Inflammatory macrophage (primary cell): ENCODE measurements around the gene FBXL13.
A peak's percentile ranks its signal among the peaks of the same experiment; 100 is the strongest.
"Not testable (repeated sequence)": the region's sequence is repeated elsewhere in the genome, so short reads cannot be mapped to it uniquely, and the experiment has no call there.

Source experiments
- DNase-seq, 2 donors: peaks; one replicate each; pipeline ENCODE4 v3.0.0-alpha.2; 2020 to 2022

FBXL13 gene

DNA sequence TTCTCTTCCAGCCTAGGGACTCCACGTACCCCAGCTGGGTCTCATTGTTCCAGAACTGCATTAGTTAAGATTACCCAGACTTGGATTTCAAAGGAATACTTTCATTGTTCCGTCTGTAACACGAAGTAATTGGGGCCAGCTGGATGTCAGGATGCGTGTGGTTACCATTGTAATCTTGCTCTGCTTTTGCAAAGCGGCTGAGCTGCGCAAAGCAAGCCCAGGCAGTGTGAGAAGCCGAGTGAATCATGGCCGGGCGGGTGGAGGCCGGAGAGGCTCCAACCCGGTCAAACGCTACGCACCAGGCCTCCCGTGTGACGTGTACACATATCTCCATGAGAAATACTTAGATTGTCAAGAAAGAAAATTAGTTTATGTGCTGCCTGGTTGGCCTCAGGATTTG, 140.8 kb downstream of the FBXL13 start:
- DNase-seq: no peak

DNA sequence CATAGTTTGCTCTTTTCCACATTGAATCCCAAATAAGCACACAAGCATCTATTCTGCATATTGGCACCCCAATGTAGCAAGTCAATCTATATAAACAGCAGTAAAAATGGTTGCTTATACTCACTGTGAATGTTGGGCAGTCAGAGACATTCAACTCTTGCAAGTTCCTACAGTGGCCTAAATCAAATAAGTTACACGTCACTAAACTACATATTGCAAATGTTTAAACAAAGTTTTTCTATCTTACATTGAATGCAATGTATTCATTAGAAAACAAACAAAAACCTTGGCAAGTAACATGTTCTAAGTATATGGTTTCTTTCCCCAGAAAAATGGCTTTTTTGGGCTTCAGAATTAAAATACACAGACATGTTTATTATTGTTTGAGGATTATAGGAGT, 142.8 kb downstream of the FBXL13 start:
- no peak for DNase-seq

DNA sequence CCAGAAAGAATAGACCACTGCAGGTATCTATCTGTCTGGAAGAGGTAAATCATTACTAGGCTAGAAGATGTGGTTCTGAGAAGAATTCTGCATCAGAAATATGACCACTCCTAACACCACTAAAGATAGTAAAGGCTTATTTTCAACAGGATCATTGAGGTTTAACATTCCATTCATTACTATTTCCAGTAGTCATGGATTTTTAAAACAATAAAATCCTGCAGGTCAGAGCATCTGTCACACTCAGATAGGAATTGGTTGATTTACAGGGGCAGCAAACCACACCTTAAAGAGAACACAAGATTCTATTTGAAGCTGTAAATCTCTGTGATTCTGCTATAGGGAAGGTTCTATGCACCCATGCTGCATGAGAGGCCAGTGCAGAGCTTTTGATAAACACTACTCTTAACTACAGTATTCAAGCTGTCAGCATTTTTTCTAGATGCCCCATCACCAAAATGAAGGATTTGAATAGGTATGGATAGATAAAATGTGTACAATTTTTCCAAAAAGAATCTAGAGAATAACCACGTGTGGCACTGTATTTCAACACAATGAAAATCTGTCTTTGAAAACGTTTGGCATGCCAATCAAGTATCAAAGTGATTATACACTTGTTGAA, 147.2 kb downstream of the FBXL13 start:
- no peak for DNase-seq

DNA sequence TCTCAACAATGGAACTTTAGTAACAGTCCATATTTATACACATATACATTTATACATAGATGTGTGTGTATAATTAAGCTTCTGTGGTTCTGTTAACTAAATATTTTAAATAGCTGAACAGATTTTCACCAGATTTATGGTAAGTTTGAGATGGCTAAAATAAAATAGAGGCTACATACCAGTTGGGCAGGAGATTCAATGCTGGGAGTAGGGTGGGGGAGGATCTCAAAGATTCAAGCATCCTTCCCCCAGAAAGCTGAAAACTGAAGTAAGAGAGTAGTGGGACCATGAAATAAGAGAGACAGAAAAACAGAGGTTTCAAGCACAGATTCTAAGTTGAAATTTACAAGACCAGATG, 147.8 kb downstream of the FBXL13 start:
- DNase-seq: no peak

DNA sequence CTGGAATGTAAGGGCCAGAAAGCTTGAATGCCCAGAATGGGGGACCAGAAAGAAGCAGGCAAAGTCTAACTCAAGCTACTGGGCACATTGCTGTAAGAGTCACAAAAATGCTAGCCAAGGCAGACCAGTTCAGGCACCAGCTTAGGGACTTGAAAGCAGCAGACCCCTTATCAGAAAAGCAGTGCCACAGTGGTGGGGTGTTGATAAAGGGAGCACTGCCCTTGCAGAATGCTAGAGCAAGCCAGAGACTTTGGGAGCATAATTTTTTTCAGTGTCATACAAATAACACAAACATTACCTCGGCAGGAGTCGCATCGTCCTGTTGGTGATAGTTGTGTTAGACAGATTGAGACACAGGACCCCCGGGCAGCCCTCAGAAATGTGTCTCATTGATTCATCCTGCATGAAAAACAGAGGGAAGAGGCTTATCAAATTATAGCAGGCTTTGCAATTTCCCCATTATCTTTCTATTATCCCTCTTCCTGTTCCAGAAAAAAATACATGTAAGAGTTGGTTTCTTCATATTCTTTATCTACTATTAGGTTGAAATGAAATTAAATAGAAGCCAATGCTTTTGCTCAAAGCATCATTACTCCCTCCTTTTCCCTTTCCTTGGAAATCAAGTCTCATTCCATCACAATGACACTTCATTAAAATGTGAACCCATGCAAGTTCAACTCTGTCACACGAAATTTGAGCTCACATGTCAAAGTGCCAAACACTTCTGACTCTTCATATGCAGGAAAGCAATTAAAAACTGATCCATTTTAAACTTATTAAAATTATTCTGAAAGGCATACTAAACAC, 148.4 kb downstream of the FBXL13 start:
- no peak for DNase-seq

DNA sequence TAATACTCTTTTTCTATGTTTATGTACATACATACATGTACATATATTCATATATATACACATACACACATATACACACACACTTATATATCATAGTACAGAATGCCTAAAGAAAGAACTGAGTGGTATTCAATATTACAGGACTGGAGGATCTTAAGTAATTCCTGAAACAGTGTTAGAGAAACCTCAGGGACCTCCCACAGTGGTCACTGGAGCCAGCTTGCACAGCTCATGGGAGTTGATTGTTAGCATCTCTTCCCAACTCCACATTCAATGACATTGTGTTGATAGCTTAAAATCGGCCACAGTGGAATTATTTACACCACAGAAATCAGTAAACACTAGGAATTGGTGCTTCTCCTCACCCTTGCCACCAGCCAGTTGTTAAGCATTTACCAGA, 155.8 kb downstream of the FBXL13 start:
- DNase-seq: no peak

DNA sequence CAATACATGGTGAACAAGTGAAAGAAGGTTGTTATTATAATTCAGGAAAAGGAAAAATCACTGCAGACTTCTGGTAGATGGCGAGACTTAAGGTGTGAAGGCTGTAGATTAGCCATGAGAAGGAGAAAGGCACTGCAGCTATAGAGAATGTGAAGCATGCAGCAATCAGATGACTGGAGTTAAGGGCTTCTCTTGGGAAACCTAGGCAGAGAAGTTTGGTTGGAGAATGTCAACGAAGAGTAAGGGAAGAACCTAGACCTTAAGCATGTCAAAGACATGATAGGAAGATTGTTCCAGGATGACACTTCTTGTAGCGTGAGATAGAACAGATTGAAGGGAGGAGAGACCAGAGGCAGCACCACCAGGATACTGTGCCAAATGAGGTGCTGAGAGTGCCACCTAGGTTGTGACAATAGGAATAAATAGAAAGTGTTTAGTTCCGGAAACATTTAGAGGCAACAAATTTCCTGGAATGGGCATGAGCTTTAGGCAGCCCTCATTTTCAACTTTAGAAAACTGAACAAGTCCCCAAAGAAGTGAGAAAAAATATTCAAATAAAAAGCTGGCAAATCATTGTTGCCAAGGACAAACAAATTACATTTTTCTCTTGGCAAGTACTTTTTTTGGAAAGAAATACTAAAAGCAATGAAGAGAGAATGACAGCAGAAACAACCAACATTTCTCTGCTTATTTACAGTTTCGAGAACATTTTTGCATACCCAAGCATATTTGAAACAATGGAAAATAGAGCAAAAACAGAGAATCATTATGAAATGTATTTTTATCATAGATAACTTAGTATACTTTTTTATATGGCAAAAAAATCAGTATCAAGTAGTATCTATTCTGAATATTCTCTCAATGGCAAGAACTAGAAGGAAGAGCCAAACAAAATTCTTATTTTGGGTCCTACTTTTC, 156.9 kb downstream of the FBXL13 start:
- no peak for DNase-seq

DNA sequence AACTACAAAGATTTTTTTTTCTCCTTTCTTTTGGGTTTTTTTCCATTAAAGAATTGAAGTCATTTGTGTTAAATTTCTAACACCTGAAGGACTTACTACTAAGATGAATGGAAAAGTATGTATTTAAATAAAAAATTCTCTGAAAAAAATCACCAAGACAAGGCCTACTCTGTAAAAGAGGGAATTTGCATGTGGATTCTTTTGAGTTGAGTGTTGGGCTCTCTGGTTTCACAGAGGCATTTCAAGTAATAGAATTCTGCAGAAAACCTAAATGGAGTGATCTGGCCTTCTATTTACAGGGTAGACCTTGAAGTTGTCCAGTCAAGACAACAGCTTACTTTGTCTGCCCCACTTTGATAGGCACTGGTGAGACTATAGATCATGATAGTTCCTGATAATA, 157.7 kb downstream of the FBXL13 start:
- DNase-seq: no peak

DNA sequence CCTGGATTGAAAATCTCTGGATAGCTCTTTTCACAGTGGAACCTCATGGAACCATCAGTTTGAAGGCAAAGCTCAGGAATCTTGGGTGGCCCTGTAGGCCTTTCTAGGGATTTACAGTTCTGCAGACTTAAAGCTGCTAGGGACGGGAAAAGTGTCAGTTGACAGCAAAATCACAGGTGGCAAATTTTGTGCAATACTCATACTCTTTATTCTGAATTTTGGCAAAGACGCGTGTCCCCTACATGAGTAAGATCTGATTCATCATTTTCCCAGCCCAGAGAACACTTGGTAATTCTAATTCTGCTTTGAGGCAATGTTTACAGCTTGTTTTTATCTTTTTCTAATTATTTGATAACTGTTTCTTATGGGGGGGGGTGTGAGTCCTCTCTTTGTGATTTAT, 158.2 kb downstream of the FBXL13 start:
- DNase-seq: no peak

DNA sequence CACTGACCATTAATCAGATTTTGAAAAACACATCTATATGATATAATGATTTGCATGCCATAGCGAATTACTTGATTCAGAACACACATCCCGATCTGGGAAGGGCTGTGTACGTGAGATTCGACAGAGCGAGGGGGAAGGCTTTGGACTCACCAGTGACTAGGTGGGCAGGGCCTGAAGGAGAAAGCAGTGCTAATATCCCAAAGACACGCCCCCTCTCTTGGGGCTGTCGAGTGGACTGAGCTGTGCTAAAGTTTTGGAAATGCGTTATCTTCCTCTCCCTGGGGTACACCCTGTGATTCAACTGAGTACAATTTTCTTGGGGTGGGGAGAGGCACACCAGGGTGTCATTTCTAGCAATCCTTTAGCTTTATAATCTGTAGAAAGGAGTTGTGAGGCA, 160.0 kb downstream of the FBXL13 start:
- DNase-seq: no peak

DNA sequence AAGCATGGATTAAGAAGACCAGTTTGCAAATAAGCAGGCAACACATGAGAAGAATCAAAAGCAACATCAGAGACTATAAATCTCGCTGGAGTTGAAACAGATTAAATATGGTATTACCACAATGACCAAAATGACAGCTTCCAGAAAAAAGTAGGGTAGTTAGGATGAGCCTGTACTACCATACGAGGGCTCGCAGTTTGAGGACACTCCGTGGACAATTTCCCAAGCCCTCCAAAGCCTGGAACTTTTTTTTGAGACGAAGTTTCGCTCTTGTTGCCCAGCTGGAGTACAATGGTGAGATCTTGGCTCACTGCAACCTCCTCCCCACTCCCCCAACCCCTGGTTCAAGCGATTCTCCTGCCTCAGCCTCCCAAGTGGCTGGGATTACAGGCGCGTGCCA, 160.8 kb downstream of the FBXL13 start:
- DNase-seq: no peak

DNA sequence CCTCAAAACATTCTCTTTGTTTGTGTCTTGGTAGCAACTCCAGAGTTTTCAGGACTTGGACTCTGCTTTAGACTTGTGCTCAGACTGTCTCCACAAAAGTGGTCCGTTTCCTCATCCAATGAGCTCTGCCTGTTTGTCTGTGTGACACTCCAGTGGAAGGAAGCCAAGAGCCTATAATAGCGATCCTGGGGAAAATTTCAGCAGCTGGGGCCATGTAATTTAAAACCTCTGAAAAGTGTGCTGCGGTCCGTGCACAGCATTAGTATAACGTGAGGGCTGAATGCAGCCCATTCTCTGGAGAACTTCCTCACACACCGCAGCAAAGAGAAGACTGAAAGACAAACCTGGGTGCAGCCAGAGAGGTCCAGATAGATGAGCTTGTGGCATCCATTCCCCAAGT, 161.9 kb downstream of the FBXL13 start, which contains the start of gene LRRC17:
TSS of gene LRRC17 (plus strand) at position 259 of the 400 bp plus-strand sequence. CDS start 20,914 bp downstream, outside the sequence.
- no peak for DNase-seq

DNA sequence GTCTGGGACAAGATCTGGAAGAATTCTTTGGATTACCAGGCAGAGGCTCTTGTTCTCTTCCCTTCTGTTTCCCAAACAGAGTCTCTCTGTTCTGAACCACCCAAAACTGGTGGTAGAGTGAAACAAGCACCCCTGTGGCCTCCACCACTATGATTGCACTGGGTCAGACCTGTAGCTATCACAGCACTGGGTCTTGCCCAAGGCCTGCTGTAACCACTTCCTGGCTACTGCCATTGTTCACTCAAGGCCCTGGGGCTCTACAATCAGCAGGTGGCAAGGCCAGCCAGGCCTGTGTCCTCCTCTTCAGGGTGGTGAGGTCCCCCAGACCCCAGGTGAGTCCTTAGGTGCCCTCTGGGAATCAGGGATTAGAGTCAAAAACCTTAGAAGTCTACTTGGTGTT, 165.9 kb downstream of the FBXL13 start:
- DNase-seq: no peak

DNA sequence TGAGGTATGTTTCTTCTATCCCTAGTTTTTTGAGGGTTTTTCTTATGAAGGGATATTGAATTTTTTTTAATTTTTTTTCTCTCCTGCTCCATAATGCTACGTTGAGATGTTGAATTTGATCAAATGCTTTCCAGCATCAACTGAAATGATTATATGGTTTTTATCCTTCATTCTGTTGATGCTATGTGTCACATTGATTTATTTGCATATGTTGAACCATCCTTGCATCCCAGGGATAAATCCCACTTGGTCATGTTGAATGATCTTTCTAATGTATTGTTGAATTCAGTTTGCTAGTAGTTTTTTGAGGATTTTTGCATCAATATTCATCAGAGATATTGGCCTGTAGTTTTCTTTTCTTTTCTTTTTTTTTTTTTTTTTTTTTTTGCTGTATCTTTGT, 171.0 kb downstream of the FBXL13 start:
- not testable (repeated sequence) for DNase-seq

DNA sequence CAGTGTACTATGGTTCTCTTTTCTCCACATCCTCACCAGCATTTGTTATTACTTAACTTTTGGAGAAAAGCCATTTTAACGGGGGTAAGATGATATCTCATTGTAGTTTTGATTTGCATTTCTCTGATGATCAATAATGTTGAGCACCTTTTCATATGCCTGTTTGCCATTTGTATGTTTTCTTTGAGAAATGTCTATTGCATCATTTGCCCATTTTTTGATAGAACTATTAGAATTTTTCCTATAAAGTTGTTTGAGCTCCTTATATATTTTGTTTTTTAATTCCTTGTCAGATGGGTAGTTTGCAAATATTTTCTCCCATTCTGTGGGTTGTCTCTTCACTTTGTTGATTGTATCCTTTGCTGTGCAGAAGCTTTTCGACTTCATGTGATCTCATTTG, 172.5 kb downstream of the FBXL13 start:
- peak in 1 of 2 donors; percentile 24 for DNase-seq

DNA sequence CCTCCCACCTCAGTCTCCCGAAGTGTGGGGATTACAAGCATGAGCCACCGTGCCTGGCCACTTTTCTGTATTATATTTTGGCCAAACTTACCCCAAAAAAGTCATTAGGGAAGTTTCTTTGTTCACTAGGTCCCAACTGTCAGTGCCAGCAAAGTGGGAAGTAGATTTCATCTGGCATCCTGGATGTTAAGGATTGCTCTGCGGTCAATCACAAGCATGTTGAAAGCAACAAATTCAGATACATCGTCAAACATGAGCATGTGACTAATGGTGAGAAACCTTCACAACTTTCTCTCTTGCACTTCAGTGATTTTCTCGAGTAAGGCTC, 176.1 kb downstream of the FBXL13 start:
- peak; percentile 53 to 82 for DNase-seq

DNA sequence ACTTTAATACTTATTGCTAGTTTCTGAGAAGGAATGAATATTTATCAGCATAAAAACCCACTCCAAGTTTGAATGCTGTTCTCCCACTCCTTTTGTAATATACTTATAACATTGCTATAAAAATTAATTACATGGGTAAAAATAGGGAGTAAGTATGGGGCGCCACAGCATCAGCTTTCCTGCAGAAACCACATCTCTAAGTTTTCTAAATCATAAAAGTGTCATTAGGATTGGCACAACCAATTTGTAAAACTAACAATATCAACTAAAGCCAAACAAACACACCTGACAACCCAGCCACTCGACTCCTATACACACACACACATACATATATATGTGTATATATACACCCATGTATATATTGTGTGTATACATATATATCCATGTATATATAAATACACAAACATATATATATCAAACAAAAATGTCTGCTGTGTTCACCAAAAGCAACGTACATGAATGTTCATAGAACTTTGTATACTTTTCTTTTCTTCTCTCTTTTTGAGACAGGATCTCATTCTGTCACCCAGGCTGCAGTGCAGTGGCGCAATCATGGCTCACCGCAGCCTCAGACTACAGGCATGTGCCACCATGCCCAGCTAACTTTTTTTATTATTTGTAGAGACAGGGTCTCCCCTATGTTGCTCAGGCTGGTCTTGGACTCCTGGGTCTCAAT, 176.6 kb downstream of the FBXL13 start:
- peak; percentile 20 to 77 for DNase-seq

DNA sequence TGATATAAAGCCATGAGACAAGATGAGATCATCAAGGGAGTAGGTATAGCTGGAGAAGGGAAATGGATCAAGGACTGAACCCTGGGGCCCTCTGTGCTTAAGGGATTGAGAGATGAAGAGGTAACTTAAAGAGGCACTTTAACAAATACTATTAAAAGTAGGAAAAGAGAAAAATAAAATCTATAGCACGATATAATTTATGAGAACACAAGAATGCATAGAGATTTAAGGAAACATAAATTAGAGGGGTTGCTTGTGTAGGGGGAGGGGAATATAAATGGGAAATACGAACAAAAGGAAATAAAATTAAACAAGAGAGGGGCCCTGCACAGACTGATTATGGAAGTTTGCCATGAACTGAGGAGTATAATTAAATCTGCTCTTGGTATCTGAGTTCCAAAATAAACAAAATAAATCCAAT, 177.4 kb downstream of the FBXL13 start:
- no peak for DNase-seq

DNA sequence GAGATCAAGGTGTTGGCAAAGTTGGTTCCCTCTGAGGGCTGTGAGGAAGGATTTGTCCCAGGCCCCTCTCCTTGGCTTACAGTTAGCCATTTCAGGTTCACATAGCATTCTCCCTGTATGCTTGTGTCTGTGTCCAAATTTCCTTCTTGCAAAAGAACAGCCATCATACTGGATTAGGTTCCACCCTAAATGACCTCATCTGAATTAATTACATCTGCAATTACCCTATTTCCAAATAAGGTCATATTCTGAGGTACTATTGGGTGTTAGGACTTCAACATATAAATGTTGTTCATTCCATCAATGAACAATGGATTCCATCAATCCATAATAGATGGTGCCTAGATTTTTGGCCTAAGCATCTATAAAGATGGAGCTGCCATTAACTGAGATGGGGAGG, 178.0 kb downstream of the FBXL13 start:
- DNase-seq: peak in 1 of 2 donors; percentile 34

DNA sequence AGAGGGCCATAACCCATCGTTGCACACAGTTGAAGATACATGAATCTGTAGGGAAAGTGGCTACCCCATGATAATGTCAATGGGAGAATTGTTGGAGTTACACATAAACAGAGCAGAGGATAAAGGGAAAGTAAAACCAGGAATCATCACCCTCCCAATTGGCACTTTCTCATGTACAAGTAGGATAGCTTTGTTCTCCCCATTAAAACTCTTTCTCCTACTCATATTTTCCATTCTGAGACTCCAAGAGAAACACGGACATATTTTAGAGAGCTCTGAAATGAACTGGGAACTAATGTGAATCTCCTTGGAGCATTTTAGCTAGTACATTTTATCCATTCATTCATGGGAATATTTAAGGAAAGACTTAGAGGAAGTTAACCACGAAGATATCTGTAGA, 179.0 kb downstream of the FBXL13 start:
- no peak for DNase-seq

DNA sequence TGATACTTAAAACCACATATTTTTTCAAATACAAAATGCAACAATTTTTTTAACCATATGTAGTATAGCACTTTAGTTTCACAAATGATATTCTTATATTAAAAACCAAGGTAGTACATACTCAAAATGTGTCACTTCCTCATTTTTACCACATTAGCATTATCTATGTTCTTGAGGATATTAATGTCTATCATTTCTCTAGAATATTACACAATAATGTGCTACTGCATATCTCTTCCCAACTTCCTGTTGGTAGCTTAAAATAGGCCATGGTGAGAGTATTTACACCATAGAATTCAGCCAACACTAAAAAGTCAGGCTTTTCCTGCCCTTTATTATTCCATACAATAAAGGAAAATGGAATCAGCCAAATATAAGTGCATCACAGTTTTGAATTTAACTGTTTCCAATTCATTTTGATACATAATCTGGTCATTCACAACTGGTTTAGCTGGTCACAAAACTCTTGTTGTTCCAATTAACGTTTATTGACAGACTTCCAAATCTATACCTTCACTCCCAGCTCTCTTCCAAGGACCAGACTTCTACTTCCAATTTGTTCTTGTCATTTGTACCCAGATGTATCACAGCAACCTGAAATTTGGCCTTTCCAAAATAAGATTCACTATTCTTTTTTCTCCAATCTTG, 181.8 kb downstream of the FBXL13 start:
- DNase-seq: peak; percentile 5 to 83

DNA sequence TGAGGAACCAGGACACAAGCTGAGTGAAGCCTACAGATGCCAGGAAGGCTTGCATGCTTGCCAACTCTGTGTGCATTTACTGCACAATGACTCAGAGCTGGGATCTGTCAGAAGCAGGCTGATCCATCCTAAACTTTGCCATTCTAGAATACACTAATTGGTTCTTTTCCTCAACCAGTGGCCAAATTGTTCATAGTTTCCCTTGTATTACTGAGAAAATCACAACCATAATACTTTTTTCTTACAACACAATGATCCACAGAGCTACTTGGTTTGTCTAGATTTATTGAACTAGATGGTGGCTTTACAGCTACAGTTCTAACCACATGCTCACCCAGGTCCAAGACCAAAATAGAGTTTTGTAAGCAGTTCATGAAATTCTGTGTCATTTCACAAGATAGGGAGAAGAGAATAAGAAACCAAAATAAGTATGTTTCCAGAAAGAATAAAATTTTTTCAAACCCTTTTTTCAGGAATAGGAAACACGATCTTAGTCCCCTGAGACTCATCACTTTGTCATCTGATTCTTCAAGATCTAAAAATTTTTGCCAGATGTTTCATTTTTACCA, 182.8 kb downstream of the FBXL13 start:
- DNase-seq: peak in 1 of 2 donors; percentile 14
